NCI-H446 treated with DMSO at 0.1 percent for 48 hours (cell line): ENCODE results near the gene PLEKHA6.
A peak's percentile ranks its signal among the peaks of the same experiment; 100 is the strongest.
"Not testable (repeated sequence)": the region's sequence is repeated elsewhere in the genome, so short reads cannot be mapped to it uniquely, and the experiment has no call there.

Experiments used
- DNase-seq: peaks from one replicate; lab custom pipeline; 2025; lab: John Stamatoyannopoulos, UW

Gene PLEKHA6

GRCh38 chr1:204310970-204311369 is 48.8 kb downstream of the PLEKHA6 start:
- not testable (repeated sequence) for DNase-seq

DNA sequence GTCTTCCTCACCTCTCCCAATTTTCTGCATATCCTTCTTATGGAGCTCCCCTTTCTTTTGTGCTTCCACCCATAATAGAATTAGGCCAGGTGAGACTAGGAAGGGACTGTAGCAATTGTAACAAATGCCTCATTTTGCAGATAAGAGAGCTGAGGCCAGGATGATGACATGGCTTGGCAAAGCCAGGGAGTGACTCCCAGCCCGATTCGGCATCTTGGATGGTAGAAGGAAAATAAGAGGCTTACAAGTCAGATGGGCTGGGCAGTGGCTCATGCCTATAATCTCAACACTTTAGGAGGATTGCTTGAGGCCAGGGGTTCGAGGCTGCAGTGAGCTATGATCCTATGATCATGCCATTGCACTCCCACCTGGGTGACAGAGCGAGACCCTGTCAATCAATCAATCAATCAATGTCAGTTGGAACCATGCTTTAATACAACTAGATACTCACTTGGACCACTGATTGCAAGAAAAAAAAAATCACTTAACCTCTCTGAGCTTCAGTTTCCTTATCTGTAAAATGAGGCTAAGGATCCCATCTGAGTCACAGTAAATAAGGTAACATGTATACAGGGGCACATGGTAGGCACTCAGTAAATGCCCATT is 51.6 kb downstream of the PLEKHA6 start:
- DNase-seq: no peak

GRCh38 chr1:204307334-204307883 is 52.3 kb downstream of the PLEKHA6 start:
- peak; percentile 53 for DNase-seq

DNA sequence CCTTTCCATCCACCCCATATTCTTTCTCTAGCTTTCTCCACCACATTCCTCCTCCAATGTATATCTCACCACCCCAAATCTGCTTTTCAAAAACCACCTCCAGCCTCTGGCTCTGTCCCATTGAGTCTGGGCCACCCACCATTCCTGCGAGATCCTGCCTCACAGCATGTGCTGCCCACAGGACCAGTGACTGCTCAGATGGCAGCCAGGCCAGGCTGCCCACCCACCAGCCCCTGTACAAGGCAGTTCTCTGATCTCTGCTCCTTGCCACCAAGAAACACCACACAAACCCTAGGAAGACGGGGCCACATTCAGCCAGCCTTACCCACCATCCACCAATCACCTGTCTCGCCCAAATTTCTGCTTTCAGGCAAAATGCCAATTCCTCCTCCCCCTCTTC is 53.7 kb downstream of the PLEKHA6 start:
- DNase-seq: no peak

GRCh38 chr1:204304067-204304466 is 55.7 kb downstream of the PLEKHA6 start:
- DNase-seq: no peak

GRCh38 chr1:204302769-204303168 is 57.0 kb downstream of the PLEKHA6 start:
- DNase-seq: no peak

DNA sequence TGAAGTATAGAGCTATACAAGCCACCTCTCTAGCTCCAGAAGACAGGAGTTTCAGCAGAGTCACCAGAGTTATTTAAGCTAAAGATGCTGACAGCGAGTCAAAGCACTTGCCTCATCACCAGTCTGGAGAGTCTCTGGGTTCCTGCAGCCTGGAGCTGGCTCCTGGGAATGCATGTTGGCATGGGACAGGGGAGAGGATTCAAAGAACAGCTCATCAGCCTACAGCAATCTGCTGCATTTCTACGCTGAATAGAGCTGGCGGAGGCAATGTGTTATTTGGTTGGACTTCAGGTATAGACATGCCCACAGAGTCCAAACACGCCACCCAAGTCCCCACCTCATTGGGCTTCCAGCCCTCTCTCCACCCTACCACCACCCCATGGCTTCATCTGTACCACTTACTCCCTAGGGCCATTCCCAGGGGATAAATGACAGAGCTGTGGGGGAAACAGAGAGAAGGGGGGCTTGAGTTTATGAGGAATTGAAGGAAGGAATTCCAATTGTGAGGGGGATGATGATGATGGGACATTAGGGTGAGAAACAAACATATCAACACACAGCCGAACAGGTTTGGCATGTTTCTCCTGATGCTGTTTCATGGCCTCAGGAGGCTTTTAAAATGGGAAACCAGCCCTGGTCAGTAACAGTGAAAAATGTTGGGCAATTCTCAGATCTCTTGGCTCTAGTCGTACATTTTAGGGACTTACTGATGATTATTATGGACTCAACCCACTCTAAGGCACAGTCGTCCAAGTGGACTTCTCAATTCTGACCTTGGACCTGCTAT is 58.4 kb downstream of the PLEKHA6 start:
- DNase-seq: peak; percentile 96

GRCh38 chr1:204299814-204300365 is 59.8 kb downstream of the PLEKHA6 start:
- peak; percentile 93 for DNase-seq

DNA sequence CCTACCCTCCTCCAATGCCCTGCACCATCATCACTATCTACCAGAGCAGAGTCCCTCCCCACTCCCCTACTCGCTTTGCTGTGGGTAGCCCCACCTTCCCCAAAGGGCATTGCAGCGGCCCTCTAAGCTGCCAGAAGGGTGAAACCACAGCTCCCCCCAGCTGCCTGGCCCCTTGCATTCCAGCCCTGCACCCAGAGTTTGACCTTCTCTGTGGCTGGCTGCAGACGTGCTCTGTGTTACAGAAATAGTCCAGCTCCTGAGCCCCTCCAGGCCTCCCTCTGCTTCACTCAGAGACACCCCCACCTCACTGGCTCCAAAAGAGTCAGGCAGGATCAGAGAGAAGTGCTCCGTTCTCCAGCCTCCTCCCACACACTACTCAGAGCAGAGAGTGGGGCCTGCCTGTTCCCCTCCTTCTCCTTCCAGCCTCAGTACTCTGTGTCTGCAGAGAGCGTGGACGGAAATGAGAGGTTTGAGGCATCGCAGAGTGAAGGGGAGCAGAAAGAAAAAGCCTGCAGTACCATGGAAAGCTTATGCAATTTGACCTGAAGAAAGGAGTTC is 63.2 kb downstream of the PLEKHA6 start:
- no peak for DNase-seq

DNA sequence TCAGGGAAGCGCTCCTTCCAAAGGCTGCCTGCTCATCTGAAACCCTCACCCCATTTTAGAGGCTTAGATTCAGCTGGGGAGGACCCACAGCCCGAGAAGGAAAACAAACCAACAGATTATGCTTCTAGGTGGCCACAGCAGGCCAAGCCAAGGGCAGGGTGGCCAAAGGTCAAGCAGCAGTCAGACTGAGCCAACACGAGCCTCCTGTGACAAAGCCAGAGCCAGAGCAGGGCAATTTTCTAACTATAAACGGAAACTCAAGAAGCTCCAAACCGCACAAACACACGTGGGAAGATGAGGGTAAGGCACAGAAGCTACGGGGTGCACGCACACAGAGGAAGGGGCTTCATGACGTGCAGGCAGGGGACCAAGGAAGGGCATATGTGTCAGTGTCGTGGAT is 64.1 kb downstream of the PLEKHA6 start:
- DNase-seq: no peak

- DNase-seq: no peak
These were observed 65.4 kb downstream of the PLEKHA6 start for GRCh38 chr1:204294357-204294756.

GRCh38 chr1:204293605-204294337 is 66.0 kb downstream of the PLEKHA6 start:
- DNase-seq: no peak

GRCh38 chr1:204292740-204293139 is 67.0 kb downstream of the PLEKHA6 start:
- no peak for DNase-seq

- no peak for DNase-seq
These were observed 70.4 kb downstream of the PLEKHA6 start for GRCh38 chr1:204289280-204289679.

DNA sequence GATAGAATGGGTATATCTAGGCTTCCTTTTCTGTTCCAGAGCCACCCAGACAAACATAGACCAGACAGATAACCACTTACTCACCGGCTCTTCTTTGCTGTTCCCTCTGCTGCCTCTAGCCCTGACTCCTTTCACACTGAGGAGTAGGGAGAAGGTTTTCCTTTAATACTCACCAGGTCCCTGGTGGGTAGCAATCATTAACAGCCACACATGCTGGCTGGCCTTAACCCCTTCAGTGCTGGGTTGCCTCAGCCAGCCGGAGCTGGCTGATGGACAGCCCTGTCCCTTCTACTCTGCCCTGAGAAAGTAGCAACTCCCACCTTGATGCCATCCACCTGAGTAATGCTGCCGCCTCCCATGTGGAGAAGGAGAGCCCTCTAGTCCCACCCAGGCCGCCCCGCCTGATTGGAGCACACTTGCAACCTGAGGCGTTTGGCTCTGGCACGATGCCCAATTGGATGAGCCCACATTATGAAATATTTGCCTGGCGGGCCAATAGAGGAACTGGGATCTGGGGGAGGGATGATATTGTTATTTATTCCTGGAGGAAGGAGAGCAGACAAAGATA is 71.6 kb downstream of the PLEKHA6 start:
- peak; percentile 84 for DNase-seq

DNA sequence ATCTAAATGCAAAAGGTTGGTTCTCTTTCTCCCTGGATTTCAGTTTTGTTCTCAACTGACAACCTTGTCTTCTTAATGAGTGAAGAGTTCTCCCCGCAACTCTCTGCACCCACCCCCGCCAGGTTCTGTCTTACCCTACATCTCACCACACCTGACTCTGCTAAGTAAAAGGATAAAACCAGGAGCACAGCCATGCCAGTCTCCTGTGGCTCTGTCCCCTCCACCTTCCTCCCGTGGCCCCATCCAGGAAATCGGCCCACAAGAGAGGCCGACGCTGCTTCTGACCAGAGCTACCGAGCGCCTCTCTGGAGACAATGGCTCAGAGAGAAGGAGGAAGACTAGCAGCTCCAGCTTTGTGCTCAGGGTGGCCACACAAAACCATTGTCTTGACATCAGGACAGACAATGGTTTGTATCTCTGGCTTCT is 72.2 kb downstream of the PLEKHA6 start:
- no peak for DNase-seq

- DNase-seq: peak; percentile 30
These were observed 72.8 kb downstream of the PLEKHA6 start for GRCh38 chr1:204286831-204287421.

GRCh38 chr1:204286315-204286714 is 73.4 kb downstream of the PLEKHA6 start:
- no peak for DNase-seq

DNA sequence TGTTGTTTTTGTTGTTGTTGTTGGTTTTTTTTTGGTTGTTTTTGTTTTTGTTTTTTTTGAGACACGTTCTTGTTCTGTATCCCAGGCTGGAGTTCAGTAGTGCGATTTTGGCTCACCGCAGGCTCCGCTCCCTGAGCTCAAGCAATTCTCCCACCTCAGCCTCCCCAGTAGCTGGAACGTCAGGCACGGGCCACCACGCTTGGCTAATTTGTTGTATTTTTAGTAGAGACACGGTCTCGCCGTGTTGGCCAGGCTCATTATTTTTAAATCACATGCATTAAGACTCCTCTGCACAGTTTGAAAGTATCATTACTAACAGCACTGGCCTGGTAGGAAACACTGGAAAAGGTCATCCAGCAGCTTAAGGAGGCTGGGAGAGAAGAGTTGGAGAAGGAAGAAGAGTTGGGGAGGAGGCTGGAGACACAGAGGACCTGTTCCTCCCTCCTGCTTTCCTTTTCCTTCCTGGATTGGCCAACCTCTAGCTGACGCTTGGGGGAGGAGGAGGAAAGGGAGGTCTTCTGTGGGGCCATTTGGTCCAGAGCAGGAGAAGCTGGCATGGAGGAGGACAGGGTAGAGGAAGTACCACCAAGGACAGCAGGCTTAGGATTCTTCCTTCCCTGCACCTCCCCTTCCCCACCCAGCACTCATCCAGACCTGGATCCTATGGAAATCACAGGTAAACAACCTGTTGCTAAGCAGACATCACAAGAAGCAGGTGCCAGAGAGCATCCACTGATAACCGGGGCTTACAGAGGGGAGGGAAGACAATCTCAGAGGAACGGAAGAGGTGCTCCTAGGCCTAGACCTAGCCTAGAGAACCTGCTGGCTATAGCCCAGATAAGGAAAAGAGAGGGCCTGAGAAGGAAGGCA is 74.1 kb downstream of the PLEKHA6 start:
- no peak for DNase-seq

GRCh38 chr1:204284929-204285328 is 74.8 kb downstream of the PLEKHA6 start:
- no peak for DNase-seq
